Measurements from ENCODE around the gene SERPINB4. TPM values are rescaled to one million over a fixed set of nuclear protein-coding genes. Genes with fewer than 3 reads are reported as not detected.

SERPINB4 gene
- total RNA-seq, 5 donors from 2014 or later (not counting 1 experiment from before 2014, with no cell fraction given) = not detected

DNA sequence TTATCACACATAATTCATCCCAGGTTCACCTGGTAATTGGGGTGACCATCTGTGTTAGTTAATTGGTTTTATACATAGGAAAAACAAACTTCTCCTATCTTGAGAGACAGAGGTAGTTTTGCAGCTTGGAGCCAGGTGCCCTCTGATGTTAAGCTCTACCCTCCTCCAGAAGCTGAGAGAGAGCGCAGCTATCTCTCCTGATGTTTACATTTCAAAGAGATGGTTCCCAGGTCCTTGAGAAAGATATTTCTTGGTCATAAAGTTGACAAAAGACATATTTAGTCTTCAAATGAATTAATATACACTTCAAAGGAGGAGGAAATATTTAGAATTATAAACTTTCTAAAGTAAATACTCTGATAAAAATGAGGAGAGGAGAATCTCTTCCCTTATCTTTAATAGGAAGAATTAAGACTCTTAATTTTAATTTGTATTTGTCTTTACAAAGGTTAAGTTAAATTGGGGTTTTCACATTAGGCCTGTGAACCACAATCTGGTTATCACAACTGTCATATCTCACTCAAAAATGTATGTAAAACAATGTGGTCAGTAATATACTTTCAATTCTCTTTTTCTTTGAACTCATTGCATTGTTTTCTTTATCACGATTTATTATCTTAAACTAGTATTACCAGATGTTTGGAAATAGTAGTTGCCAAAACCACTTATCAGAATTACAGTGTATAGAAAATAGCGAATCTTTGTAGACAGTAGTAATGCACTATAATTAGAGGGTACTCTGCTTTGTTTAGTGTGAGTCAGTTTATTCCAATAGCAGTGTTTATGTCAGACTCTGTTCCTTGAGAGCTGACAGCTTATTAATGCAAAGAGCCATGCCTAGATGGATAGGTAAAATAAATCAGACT lies 26.8 kb downstream of the SERPINB4 start:
- Histone ChIP-seq H3K9me3 (no peaks in the 10 kb centered on the region), H3K36me3 (ENCODE audit: control insufficient read depth in 2 of 2, extremely low read depth in 1 of 2, insufficient read depth in 1 of 2, low read length in 1 of 2) (no peaks in the 10 kb centered on the region), H3K4me3 (ENCODE audit: control insufficient read depth in 1 of 2, extremely low read depth in 1 of 2, low read length in 1 of 2) (no peak overlapping the region), H3K4me1 (ENCODE audit: control insufficient read depth in 1 of 2, extremely low read depth in 1 of 2, insufficient read depth in 2 of 2, low read length in 2 of 2) (no peaks in the 10 kb centered on the region), H3K27me3 (replicated peaks in 1 of 2; ENCODE audit: control insufficient read depth in 2 of 2, extremely low read depth in 1 of 2, insufficient read depth in 2 of 2, low read length in 1 of 2) (no peaks in the 10 kb centered on the region), H3K27ac (ENCODE audit: low read length) (no peak overlapping the region)
- no peak for ATAC-seq (replicated peaks in 1 of 4)
- no peak for DNase-seq
- H3K36me3 Mint-ChIP-seq = no peaks in the 10 kb centered on the region
- peaks cover 0 to 14% (median 7%) of the 10 kb centered on the region in 3 donors for H3K9me3 Mint-ChIP-seq
- ChIA-PET CTCF (no interaction called here), POLR2A (no interaction called here)
- 80% methylated on average over 1 of the region's 3 CpGs for WGBS (ENCODE audit: insufficient coverage)
- peaks cover 0 to 1% of the 10 kb centered on the region in 2 donors for H3K27me3 Mint-ChIP-seq
- no peak overlapping the region for H3K4me3 Mint-ChIP-seq
- H3K27ac Mint-ChIP-seq = no peak overlapping the region
- H3K4me1 Mint-ChIP-seq = no peaks in the 10 kb centered on the region

DNA sequence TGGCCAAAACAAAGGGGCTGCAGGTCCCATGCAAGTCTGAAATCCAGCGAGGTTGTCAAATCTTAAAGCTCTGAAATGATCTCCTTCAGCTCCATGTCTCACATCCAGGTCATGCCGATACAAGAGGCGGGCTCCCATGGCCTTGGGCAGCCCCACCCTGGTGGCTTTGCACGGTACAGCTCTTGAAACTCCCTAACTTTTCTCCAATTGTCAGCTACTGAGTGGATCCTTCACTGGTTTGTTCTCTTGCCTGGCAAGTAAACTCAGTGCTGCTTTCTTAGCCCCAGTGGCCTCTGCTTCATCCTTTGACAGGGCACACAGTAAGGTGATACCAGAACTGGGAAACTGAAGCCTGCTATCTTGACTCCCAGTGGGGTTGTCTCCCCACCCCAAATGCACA lies 30.6 kb downstream of the SERPINB4 start:
- ATAC-seq (replicated peaks in 1 of 4) (no peak), DNase-seq (no peak)
- H3K27ac ChIP-seq (ENCODE audit: low read length) = no peak overlapping the region
- H3K36me3 ChIP-seq (ENCODE audit: control insufficient read depth in 2 of 2, extremely low read depth in 1 of 2, insufficient read depth in 1 of 2, low read length in 1 of 2) = no peaks in the 10 kb centered on the region
- no peaks in the 10 kb centered on the region for H3K9me3 ChIP-seq
- POLR2A ChIA-PET = interaction anchor here in 1 of 2 donors (0.6 kb wide), 1 partner anchor 14 kb away, joined by 3 read pairs; no protein-coding TSS in a partner anchor
- Mint-ChIP-seq H3K27me3 (peaks cover 4 to 8% of the 10 kb centered on the region in 2 donors), H3K27ac (no peak overlapping the region), H3K4me3 (no peak overlapping the region), H3K4me1 (no peaks in the 10 kb centered on the region), H3K9me3 (no peaks in the 10 kb centered on the region), H3K36me3 (no peaks in the 10 kb centered on the region)
- peaks cover 0 to 3% of the 10 kb centered on the region in 2 experiments for H3K27me3 ChIP-seq (replicated peaks in 1 of 2; ENCODE audit: control insufficient read depth in 2 of 2, extremely low read depth in 1 of 2, insufficient read depth in 2 of 2, low read length in 1 of 2)
- WGBS (ENCODE audit: insufficient coverage) = 75% methylated on average over 4 of the region's 4 CpGs
- CTCF ChIA-PET = no interaction called here
- no peak overlapping the region for H3K4me3 ChIP-seq (ENCODE audit: control insufficient read depth in 1 of 2, extremely low read depth in 1 of 2, low read length in 1 of 2)
- H3K4me1 ChIP-seq (ENCODE audit: control insufficient read depth in 1 of 2, extremely low read depth in 1 of 2, insufficient read depth in 2 of 2, low read length in 2 of 2) = no peaks in the 10 kb centered on the region

DNA sequence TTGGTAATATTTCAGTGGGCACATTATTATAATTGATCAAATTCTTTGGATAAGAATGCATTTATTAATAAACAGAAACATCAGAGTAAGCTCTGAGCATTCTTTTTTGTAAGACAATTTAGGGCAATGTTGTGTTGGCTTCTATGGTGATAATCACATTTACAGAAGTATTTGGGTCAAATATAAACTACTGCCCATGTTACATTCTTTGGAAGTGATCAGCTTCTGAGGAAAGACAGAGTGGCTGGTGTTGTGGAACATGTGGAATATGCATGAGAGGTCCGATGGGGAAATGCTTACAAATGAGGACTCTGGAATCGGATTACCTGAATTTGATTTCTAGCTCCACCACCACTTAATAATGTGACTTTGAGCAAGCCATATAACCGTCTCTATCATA lies 37.5 kb downstream of the SERPINB4 start:
- Histone ChIP-seq H3K4me1 (ENCODE audit: control insufficient read depth in 1 of 2, extremely low read depth in 1 of 2, insufficient read depth in 2 of 2, low read length in 2 of 2) (no peaks in the 10 kb centered on the region), H3K27me3 (replicated peaks in 1 of 2; ENCODE audit: control insufficient read depth in 2 of 2, extremely low read depth in 1 of 2, insufficient read depth in 2 of 2, low read length in 1 of 2) (peaks cover 0 to 3% of the 10 kb centered on the region in 2 experiments), H3K27ac (ENCODE audit: low read length) (no peak overlapping the region), H3K36me3 (ENCODE audit: control insufficient read depth in 2 of 2, extremely low read depth in 1 of 2, insufficient read depth in 1 of 2, low read length in 1 of 2) (no peaks in the 10 kb centered on the region), H3K9me3 (no peaks in the 10 kb centered on the region), H3K4me3 (ENCODE audit: control insufficient read depth in 1 of 2, extremely low read depth in 1 of 2, low read length in 1 of 2) (no peak overlapping the region)
- ATAC-seq (replicated peaks in 1 of 4) (no peak), DNase-seq (no peak)
- no CpG with 5 or more reads among the region's 3 CpGs for WGBS (ENCODE audit: insufficient coverage)
- Mint-ChIP-seq H3K4me3 (no peak overlapping the region), H3K27me3 (peaks cover 3 to 22% of the 10 kb centered on the region in 2 donors), H3K36me3 (no peaks in the 10 kb centered on the region), H3K4me1 (no peaks in the 10 kb centered on the region), H3K27ac (no peak overlapping the region), H3K9me3 (no peaks in the 10 kb centered on the region)
- ChIA-PET CTCF (no interaction called here), POLR2A (no interaction called here)

DNA sequence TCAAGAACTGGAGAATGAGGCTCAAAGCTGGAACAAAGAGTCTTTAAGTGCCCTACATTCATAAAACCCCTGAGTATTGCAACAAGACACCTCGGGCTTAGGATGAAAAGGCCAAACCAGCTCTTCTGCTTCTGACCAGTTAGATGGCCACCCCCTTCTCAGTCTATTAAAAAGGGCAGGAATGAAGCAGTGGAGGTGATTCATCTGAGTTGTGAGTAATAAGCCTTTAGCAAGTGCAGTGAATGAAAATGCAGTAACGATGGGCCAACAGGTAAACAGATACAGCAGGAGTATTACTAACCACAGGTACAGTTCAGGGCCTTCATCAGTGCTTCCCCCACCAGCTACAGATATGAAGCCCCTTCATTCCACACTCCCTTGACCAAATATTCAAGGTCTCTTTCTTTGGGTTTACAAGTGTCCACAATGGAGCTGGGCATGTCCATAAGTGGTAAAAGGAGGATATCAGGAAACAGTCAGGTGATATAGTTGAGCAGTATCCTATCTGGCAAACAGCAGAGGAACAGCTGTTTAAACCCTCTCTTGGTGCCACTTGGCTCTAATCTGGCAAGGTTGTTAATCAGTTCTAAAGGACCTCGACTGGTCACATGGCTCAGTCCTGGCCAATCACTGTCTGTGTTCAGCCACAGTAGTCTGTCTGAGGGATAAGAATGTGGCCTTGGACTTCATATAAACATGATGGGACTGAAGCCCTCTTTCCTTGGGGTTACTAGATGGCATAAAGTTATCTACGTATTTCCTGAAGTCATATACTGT lies 39.1 kb downstream of the SERPINB4 start:
- Mint-ChIP-seq H3K4me1 (no peaks in the 10 kb centered on the region), H3K4me3 (no peak overlapping the region), H3K27ac (no peak overlapping the region), H3K27me3 (peaks cover 0 to 19% of the 10 kb centered on the region in 2 donors), H3K36me3 (no peaks in the 10 kb centered on the region), H3K9me3 (no peaks in the 10 kb centered on the region)
- POLR2A ChIA-PET = no interaction called here
- no peaks in the 10 kb centered on the region for H3K36me3 ChIP-seq (ENCODE audit: control insufficient read depth in 2 of 2, extremely low read depth in 1 of 2, insufficient read depth in 1 of 2, low read length in 1 of 2)
- H3K9me3 ChIP-seq = no peaks in the 10 kb centered on the region
- no peak overlapping the region for H3K27ac ChIP-seq (ENCODE audit: low read length)
- H3K4me1 ChIP-seq (ENCODE audit: control insufficient read depth in 1 of 2, extremely low read depth in 1 of 2, insufficient read depth in 2 of 2, low read length in 2 of 2) = no peaks in the 10 kb centered on the region
- WGBS (ENCODE audit: insufficient coverage) = 80% methylated on average over 1 of the region's 4 CpGs
- H3K27me3 ChIP-seq (replicated peaks in 1 of 2; ENCODE audit: control insufficient read depth in 2 of 2, extremely low read depth in 1 of 2, insufficient read depth in 2 of 2, low read length in 1 of 2) = no peaks in the 10 kb centered on the region
- DNase-seq (no peak), ATAC-seq (replicated peaks in 1 of 4) (no peak)
- no peak overlapping the region for H3K4me3 ChIP-seq (ENCODE audit: control insufficient read depth in 1 of 2, extremely low read depth in 1 of 2, low read length in 1 of 2)
- CTCF ChIA-PET = no interaction called here

DNA sequence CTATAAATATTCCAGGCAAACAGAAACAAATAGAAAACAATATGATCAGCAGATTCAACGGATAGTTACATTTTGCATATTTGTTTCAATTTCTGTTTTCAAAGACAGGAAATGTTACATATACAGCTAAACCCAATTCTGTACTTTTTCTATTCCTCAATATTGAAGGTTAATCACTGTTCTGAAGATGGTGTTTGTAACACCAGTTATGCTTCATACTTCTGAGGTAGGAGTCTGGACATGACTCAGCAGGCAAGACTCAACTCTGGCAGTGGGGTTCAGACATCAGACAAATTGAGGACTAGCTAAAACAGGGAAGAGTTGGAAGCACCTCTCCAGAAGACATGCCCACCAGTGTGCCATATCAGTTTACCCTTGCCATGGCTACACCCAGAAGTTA lies 40.3 kb downstream of the SERPINB4 start:
- no peaks in the 10 kb centered on the region for H3K9me3 ChIP-seq
- H3K36me3 ChIP-seq (ENCODE audit: control insufficient read depth in 2 of 2, extremely low read depth in 1 of 2, insufficient read depth in 1 of 2, low read length in 1 of 2) = no peaks in the 10 kb centered on the region
- POLR2A ChIA-PET = interaction anchor here in 1 of 2 donors (0.6 kb wide), 1 partner anchor 240 kb away, joined by 3 read pairs; no protein-coding TSS in a partner anchor
- no peaks in the 10 kb centered on the region for H3K27me3 ChIP-seq (replicated peaks in 1 of 2; ENCODE audit: control insufficient read depth in 2 of 2, extremely low read depth in 1 of 2, insufficient read depth in 2 of 2, low read length in 1 of 2)
- H3K27ac ChIP-seq (ENCODE audit: low read length) = no peak overlapping the region
- H3K4me3 Mint-ChIP-seq = no peak overlapping the region
- ATAC-seq (replicated peaks in 1 of 4) (no peak), DNase-seq (no peak)
- H3K4me1 Mint-ChIP-seq = no peaks in the 10 kb centered on the region
- H3K36me3 Mint-ChIP-seq = no peaks in the 10 kb centered on the region
- H3K9me3 Mint-ChIP-seq = no peaks in the 10 kb centered on the region
- CTCF ChIA-PET = no interaction called here
- H3K27ac Mint-ChIP-seq = no peak overlapping the region
- H3K27me3 Mint-ChIP-seq = peaks cover 0 to 14% of the 10 kb centered on the region in 2 donors
- H3K4me1 ChIP-seq (ENCODE audit: control insufficient read depth in 1 of 2, extremely low read depth in 1 of 2, insufficient read depth in 2 of 2, low read length in 2 of 2) = no peaks in the 10 kb centered on the region
- no peak overlapping the region for H3K4me3 ChIP-seq (ENCODE audit: control insufficient read depth in 1 of 2, extremely low read depth in 1 of 2, low read length in 1 of 2)
- no CpG with 5 or more reads among the region's 1 CpG for WGBS (ENCODE audit: insufficient coverage)

DNA sequence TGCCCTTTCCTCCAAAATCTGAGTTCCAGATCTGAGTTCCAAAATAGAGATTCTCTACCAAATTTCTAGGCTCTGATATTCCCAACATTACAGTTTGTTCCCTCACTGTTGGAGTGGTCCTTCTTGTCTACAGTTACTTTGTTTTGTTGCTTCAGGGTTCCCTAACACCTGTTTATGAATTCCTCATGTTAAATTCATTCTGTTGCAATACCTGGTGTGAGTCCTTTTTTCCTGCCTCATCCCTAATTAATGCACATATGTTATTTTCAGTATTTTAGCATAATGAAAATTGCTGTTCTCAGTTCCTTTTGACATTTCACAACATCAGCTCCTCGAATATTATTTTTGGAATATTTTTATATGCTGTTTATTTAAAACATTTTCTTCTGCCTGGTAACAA lies 40.7 kb downstream of the SERPINB4 start:
- DNase-seq (no peak), ATAC-seq (replicated peaks in 1 of 4) (no peak)
- peaks cover 0 to 14% of the 10 kb centered on the region in 2 donors for H3K27me3 Mint-ChIP-seq
- H3K4me3 Mint-ChIP-seq = no peak overlapping the region
- WGBS (ENCODE audit: insufficient coverage) = no CpG with 5 or more reads among the region's 1 CpG
- no peaks in the 10 kb centered on the region for H3K9me3 Mint-ChIP-seq
- H3K4me3 ChIP-seq (ENCODE audit: control insufficient read depth in 1 of 2, extremely low read depth in 1 of 2, low read length in 1 of 2) = no peak overlapping the region
- H3K36me3 Mint-ChIP-seq = no peaks in the 10 kb centered on the region
- H3K27me3 ChIP-seq (replicated peaks in 1 of 2; ENCODE audit: control insufficient read depth in 2 of 2, extremely low read depth in 1 of 2, insufficient read depth in 2 of 2, low read length in 1 of 2) = no peaks in the 10 kb centered on the region
- no peak overlapping the region for H3K27ac ChIP-seq (ENCODE audit: low read length)
- no peaks in the 10 kb centered on the region for H3K36me3 ChIP-seq (ENCODE audit: control insufficient read depth in 2 of 2, extremely low read depth in 1 of 2, insufficient read depth in 1 of 2, low read length in 1 of 2)
- no peaks in the 10 kb centered on the region for H3K9me3 ChIP-seq
- H3K27ac Mint-ChIP-seq = no peak overlapping the region
- ChIA-PET CTCF (no interaction called here), POLR2A (interaction anchor here in 1 of 2 donors (0.6 kb wide), 1 partner anchor 240 kb away, joined by 3 read pairs; no protein-coding TSS in a partner anchor)
- H3K4me1 Mint-ChIP-seq = no peaks in the 10 kb centered on the region
- no peaks in the 10 kb centered on the region for H3K4me1 ChIP-seq (ENCODE audit: control insufficient read depth in 1 of 2, extremely low read depth in 1 of 2, insufficient read depth in 2 of 2, low read length in 2 of 2)

Data from T-cell (primary cell).